Activated CD8-positive, alpha-beta memory T cell treated with anti-CD3 and anti-CD28 coated beads for 48 hours (primary cell): ENCODE results near the gene ARID5B.

Experiments
- DNase-seq, 3 experiments: peaks; one replicate each; pipeline ENCODE4 v3.0.0-alpha.2; 2020; ENCODE audit warnings: low read depth in 2 of 3, low spot score in 2 of 3

Gene ARID5B

GRCh38 chr10:61904733-61905725 is 3.5 kb downstream of the ARID5B start:
- no peak for DNase-seq

GRCh38 chr10:61905837-61906561 is 4.5 kb downstream of the ARID5B start:
- no peak for DNase-seq

DNA sequence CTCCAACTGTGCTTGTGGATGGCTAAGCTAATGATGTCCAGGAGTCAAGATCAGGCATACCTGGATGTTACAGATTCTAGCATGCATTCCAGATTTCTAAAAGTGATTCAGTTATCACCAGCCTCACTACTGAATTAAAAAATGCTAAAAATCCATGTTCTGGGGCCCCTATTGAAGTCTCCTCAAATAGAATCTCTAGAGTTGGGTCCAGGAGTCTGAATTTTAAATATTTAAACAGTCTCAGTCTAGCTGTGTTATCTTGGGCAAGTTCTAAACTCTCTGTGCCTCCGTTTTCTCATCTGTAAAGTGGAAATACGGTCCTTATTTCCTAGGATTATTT is 5.0 kb downstream of the ARID5B start:
- no peak for DNase-seq

DNA sequence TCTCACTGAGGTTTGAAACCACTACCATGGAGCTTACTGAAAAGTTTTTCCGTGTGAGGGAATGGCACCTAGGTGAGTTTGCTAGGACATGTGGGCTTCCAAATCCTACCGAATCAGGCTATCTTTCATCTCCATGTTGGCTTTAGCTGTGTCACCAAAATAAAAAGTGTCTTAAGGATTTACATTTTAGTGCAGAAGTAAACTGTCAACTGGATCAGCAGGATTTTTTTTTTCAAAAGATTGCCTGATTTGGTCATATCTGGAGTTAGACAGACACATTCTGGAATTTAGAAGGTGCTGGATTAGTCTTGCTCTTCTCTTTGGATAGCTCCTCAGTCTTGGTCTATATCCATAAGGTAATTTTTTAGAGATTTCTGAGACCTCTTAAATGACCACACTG is 5.5 kb downstream of the ARID5B start:
- DNase-seq = no peak

- DNase-seq = no peak
Measured at GRCh38 chr10:61907587-61907986, 6.1 kb downstream of the ARID5B start.

- no peak for DNase-seq
Measured at GRCh38 chr10:61910226-61910805, 8.8 kb downstream of the ARID5B start.

DNA sequence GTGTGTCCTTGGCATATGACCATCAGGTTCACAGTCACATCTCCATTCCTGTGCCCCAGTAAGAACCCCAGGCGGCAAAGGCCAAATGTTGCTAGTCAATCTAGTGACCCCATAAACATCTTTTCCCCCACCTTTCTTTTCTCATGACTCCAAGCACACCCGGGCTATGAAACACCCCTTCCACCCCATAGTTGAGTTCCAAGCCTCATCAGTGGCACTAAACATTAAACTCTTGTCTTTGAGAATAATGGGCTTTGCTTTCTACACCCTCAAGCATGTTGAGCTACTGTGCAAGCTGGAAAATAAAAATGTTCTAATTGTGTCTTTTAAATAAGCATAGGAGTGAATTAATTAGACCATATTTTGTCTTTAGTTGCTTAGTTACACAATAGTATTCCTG is 9.4 kb downstream of the ARID5B start:
- DNase-seq = no peak

DNA sequence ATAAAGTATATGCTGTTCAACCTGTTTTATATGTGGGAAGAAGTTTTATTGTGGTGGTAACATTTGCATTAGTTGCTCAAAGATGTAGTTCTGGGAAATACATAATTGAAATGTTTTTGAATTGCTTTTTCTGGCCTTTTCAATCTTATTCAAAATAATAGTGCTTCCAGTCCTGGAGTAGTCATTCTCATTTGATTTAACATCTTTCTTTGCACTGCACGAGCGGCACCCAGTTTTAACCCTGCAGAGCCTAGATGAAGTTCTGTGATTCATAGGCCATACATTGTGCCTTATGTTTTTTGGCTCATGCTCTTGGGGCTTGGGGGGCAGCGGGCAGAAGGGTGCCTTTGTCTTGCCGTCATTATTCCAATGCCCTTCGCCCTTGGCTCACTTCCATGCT is 9.9 kb downstream of the ARID5B start:
- no peak for DNase-seq

GRCh38 chr10:61912981-61913380 is 11.5 kb downstream of the ARID5B start:
- DNase-seq = no peak

DNA sequence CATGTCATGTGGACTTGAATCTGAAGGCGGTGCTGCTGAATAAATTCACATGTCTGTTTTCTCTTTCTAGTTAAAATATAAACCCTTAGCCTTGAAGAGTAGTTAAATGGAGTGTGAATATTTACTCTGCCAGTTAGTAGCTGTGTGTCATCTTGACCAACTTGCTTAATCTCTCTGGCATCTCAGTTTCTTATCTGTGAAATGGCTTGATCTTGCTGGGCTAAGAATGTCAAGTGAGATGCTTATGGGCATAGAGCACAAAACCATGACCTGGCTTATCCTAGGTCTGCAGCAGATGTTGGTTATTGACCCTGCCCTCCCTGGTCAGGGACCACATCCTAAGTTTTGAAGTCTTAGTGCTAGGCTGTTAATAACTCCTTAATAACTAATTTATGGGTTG is 16.6 kb downstream of the ARID5B start:
- no peak for DNase-seq

- no peak for DNase-seq
Measured at GRCh38 chr10:61918989-61919388, 17.5 kb downstream of the ARID5B start.

DNA sequence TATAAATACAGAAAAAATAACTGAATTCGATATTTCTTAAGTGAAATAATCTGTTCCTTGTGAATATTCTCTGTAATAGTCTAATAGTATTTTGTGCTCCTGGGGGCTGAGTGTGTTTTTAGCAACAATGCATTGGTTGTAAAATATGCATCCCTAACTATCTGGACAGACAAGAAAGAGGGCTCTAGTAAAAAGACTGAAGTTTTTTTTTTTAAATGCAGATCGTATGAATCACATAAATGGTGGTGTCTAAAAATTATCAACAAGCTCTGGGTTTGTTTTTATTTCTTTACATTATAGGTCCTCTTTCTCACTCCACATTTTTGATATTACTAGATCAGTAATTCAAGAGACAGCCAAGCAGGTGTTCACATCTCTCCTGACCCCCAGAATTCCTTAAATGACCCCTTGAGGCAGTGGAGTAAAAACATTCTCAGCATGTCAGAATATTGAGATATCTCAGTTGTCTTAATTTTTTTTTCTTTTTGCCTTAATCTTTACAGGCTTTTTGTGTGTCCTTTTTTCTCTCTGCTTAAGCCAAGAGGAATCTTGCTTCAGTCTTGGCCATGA is 18.2 kb downstream of the ARID5B start:
- no peak for DNase-seq

DNA sequence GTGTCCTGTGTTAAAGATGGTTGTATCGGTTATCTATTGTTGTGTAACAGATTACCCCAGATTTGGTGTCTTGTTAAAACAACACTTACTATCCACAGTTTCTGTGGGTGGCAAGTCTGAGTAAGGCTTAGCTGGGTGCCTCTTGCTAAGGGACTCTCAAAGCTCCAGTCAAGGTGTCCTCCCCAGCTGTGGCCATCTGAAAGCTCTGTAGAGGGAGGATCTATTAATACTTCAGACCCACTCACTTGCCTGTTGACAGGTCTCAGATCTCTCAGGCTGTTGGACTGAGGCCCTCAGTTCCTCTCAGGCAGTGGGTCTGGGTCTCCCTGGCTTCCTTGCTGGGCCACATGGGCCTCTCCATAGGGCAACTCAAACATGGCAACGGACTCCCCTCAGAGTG is 19.6 kb downstream of the ARID5B start:
- DNase-seq = no peak

GRCh38 chr10:61923210-61923949 is 21.9 kb downstream of the ARID5B start:
- DNase-seq = no peak

GRCh38 chr10:61923950-61924274 is 22.4 kb downstream of the ARID5B start:
- no peak for DNase-seq

DNA sequence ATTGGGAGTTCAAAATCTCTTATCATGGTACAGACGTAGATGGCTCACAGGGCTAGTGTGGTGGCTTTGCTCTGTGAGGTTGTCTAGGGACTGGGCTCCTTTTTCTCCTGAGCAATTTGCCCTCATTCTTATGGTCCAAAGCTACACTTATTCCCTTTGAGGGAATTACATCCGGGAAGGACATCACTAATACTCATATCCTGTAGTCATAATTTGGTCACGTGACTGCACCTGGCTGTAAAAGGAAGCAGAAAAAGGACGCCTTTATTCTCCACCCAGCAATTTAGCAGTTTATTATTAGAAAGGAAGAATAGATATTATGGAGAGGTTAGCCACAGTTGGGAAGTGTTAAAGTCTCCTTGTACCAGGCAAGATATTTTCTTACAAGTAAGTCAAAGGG is 28.1 kb downstream of the ARID5B start:
- no peak for DNase-seq

DNA sequence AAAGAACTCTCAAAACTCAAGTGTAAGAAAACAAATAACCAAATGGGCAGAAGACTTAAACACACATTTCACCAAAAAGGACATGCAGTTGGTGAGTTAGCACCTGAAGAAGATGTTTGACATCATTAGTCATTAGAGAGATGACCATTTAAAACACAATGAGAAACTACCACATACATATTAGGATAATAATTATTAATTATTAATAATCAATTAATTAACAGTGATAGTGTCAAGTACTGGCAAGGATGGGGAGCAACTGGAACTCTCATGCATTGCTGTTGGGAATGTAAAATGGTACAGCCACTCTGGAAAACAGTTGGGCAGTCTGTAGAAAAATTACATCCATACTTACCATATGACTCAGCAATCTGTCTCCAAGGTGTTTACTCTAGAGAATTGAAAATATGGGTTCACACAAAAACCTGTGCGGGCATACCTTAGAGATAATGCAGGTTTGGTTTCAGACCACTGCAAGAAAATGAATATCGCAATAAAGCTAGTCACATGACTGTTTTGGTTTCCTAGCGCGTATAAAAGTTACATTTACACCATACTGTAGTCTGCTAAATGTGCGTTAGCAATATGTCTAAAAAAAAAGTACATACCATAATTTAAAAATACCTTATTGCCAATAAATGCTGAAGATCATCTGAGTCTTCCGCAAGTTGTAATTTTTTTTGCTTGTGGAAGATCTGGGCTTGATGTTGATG is 30.3 kb downstream of the ARID5B start:
- no peak for DNase-seq

GRCh38 chr10:61933859-61934555 is 32.5 kb downstream of the ARID5B start:
- DNase-seq = no peak

- DNase-seq = no peak
Measured at GRCh38 chr10:61935077-61935476, 33.6 kb downstream of the ARID5B start.

DNA sequence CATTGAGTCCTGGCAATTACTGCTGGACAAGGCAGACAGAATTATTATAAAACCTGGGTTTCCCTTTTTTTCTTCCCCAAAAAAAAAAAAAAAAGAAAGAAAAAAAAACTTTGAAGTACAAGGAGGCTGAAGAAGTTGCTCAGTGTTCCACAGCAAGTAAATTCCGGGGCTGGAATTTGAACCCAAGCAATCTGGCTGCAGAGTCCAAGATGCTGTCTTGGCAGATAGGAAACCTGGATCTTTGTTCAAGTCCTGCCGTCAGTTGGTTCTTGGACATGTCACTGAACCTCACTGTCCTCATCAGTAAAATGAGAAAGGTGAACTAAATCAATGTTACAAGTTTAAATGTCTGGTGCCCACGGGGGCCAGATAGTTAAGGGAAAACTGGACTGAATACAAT is 35.3 kb downstream of the ARID5B start:
- DNase-seq = no peak
